ENCODE results near the gene PHACTR1.

PHACTR1 gene

DNA sequence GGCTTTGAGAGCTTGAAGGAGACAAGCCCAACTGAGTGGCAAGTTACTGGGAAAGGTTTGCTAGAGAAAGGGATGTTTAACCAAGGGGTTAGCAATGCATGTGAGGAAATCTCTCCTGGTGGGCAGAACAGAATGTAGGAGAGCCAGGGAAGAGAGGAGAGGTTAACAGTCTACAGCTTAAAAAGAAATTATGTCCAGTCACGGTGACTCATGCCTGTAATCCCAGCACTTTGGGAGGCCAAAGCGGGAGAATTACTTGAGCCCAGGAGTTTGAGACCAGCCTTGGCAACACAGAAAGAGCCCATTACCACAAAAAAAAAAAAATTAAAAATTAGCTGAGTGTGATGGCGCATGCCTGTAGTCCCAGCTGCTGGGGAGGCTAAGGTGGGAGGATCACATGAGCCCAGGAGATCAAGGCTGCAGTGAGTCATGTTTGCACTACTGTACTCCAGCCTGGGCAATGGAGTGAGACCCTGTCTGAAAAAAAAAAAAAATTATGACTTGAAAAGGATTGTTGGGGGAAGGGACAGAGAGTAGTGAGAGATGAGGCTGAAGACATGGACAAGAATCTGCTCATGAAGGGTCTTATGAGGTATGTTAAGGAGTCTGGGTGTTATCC, 346.8 kb downstream of the PHACTR1 start:
- DNase-seq (ENCODE audit: low read depth in 3 of 3, low spot score in 1 of 3): no peak

- no peak for DNase-seq (ENCODE audit: low read depth in 3 of 3, low spot score in 1 of 3)
Observed at GRCh38 chr6:13065581-13065980, 349.0 kb downstream of the PHACTR1 start.

DNA sequence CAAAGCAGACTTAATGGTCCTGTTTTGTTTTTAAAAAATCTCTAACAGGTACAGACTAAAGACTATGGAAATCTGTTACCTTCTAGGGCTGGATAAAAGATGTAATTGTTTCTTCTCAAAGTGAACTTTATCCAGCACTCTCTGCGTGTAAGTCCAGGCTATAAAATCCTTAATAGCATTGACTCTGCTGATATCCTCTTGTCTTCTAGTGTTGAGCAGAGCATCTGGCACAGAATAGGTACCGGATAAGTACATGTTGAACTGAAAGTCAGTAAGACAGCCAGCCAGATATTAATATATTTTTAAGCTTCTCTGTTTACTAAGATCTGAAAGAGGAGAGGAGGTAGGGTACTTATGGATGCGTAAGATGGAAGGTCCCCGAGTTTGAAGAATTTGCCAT, 349.5 kb downstream of the PHACTR1 start:
- no peak for DNase-seq (ENCODE audit: low read depth in 3 of 3, low spot score in 1 of 3)

DNA sequence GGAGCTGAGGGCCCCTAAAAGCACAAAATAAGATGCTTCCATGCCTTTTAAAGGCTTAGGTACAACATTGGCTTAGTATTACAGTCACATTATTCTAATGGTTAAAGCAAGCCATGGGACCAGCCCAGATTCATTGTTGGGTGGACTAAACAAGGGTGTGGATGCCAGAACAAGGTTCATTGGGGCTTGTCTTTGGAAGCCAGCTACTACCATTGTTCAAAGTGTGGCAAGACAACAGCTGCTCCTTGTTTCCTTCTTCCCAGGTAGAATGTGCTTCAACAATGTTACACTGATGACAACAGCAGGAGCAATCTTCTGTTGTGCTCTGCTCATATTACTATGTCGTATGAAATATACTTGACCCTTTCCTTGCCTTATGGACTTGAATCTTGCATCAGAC, 350.3 kb downstream of the PHACTR1 start:
- DNase-seq (ENCODE audit: low read depth in 3 of 3, low spot score in 1 of 3): no peak

DNA sequence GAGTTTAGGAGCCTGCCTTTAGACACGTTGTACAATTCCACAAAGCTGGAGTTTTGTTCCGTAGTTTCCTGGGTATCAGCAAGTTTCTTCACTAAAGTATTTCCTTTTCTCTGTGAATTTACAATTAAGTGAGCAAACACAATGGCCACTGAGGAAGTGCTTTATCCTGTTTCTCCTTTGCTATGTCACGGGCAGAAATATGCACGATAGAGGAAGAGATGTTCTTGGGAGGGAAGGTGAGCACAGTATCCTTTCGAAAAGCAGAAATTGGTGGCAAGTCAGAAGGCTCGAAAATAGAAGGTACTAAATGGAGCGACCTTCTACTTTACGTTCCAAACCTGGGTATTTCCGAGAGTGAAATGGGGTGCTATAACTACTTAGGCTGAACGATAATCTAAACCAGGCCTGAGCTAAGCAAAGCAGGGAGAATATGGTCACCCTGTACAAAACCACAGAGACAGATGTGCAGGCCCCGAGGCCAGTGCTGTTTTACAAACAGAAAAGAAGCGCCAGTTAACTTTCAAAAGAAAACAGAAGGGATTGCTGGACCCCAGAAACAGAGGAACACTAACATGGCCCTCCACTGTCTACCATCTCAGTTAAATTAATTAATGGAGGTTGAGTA, 352.1 kb downstream of the PHACTR1 start:
- DNase-seq (ENCODE audit: low read depth in 3 of 3, low spot score in 1 of 3): no peak

DNA sequence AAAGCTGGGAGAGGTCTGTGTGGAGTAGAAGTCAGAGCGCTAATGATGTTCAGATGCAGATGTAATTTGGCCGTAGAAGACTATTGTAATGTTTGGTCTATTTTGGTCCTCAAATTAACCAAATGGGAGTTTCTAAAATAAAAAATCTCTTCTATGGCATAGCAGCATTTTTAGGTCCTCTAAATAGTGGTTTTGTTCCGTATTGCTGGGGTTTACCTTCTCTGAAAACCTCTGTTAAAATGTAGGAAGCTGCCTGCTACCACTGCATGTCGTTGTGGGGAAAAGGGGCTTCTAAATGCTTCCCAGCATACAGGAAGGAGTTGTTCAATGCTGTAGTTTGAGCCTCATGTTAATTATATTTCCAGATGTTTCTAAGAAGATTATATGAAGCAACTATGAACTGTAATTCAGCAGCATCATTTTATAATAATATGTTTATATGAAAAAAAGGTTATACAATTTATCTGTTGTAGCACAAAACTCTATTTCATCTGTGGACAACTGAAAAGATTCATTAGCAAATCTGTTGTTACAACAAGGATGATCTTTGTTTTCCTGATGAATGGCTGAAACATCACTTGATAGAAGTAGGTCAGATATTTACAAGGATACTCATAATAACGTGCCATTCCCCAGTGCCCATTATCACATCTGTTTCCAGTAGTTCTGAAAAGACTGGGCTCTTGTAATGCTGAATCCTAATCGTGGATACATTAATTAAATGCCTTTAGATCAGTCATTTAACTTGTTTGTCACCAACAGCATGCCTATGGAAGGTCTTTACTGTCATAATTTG, 355.2 kb downstream of the PHACTR1 start:
- DNase-seq (ENCODE audit: low read depth in 3 of 3, low spot score in 1 of 3): no peak

- DNase-seq (ENCODE audit: low read depth in 3 of 3, low spot score in 1 of 3): no peak
Observed at GRCh38 chr6:13072686-13073347, 356.2 kb downstream of the PHACTR1 start.

DNA sequence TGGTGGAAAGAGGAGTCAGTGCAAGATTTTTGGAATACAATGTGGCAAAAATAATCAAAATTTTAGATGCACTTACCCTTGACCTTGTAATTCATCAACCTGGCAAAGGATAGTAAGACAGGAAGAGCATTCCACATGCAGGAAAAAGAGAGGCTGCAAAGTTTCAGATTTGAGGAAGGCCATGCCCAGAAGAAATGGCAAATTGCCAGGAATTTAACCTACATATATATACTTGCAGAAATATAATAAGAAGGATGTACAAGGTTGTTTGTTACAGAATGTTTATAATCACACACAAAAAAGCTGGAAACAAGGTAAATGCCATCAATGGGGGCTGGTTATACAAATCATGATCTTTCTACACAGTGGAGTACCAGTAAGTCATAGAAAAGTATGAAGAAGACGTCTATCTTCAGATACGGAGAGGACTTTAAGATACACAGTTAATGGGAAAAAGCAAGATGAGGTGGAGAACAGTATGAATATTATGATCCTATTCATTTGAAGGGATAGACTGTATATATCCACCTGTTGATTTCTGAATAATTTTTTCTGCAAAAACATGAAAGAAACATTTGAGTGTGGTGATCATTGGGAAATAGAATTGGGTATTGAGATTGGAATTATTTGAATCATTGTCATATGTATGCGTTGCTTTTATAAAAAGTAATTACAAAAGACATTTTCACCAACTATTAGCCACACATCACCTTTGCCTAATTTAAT, 358.0 kb downstream of the PHACTR1 start:
- DNase-seq (ENCODE audit: low read depth in 3 of 3, low spot score in 1 of 3): no peak

DNA sequence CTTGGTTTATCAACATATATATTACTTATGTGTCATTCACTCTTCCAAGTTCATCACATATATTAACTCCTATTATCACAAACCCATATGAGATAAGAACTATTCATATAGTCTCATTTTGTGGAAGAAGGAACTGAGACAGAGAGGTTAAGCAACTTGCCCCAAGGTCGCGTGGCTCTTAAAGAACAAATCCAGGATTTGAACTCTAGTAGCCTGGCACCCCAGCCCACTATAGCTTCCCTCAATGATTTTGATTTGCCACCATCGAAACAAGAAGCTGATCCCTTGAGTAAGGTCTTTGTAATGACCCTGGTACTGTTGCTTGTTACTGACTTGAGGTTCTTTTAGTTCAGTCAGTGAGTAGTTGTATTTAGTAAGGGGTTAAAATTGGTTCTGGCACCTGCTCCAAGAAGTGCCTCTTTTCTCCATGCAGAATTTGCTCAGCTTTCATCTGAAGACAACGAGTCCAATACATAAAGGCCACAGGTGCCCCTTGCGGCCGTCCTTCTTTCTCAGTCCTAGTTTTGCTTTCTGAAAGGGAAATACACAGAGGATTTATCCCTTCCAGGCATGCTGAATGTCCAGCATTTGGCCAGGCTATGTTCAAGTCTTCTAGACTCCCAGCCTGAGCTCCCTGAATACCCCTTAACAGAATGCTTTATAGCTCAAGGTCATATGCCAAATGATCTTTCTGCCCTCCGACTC, 358.7 kb downstream of the PHACTR1 start:
- no peak for DNase-seq (ENCODE audit: low read depth in 3 of 3, low spot score in 1 of 3)

GRCh38 chr6:13076575-13076974, 360.0 kb downstream of the PHACTR1 start:
- no peak for DNase-seq (ENCODE audit: low read depth in 3 of 3, low spot score in 1 of 3)

DNA sequence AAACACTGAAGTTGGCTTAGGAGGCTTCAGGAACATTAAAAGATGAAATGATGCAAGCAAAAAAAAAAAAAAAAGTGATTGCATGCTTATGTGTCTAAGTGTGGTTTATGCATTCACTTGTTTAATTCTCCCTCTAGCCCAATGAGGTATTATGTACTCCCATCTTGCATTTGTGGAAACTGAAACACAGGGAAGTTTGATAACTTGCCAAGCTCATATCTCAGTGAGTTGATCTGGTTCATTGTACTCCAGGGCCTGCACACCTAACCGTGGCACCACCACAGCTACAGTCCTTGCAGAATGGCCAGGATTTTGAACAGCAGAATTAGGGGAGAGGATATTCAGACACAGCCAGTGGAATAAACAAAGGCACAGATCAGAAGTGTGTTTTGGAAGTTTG, 360.6 kb downstream of the PHACTR1 start:
- no peak for DNase-seq (ENCODE audit: low read depth in 3 of 3, low spot score in 1 of 3)

- DNase-seq (ENCODE audit: low read depth in 3 of 3, low spot score in 1 of 3): no peak
Observed at GRCh38 chr6:13079096-13079723, 362.6 kb downstream of the PHACTR1 start.

GRCh38 chr6:13080462-13081188, 364.1 kb downstream of the PHACTR1 start:
- DNase-seq (ENCODE audit: low read depth in 3 of 3, low spot score in 1 of 3): no peak

GRCh38 chr6:13081189-13081563, 364.6 kb downstream of the PHACTR1 start:
- DNase-seq (ENCODE audit: low read depth in 3 of 3, low spot score in 1 of 3): no peak

- no peak for DNase-seq (ENCODE audit: low read depth in 3 of 3, low spot score in 1 of 3)
Observed at GRCh38 chr6:13089296-13089994, 372.9 kb downstream of the PHACTR1 start.

DNA sequence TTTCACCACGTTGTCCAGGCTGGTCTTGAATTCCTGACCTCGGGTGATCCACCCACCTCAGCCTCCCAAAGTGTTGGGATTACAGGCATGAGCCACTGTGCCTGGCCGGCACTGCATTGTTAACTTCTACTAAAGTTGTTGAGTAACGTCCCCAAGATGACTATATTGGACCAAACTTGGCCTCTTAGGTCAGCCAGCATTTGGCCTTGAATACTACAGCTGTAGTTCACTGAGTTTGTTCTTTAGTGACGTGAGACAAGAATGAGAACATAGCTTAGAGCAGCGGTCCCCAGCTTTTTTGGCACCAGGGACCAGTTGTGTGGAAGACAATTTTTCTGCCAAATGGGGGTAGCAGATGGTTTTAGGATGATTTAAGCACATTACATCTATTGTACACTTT, 374.6 kb downstream of the PHACTR1 start:
- no peak for DNase-seq (ENCODE audit: low read depth in 3 of 3, low spot score in 1 of 3)

DNA sequence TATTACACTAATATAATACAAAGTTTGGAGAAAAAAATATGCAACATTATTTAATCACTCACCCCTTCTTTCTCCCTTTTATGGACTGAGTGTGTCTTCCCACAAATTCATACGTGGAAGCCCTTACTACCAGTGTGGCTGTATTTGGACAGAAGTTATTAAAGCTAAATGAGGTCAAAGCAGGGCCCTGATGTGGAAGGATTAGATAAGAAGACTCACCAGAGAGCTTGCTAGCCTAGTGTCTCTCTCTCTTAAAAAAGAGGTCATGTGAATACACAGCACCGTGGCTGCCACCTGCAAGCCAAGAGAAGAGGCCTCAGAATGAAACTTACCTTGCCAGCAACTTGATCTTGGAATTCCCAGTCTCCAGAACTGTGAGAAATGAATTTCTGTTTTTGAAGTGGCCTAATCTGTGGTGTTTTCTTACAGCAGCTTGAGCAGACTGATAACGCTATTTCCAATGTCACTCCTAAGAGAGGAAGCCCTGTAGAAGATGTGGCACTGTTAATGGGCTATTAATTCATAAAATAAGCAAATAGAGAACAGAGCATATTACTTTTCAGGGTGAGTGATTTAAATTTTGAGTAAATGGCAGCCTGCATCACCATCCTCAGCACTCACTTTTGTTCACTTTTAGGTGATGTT, 378.3 kb downstream of the PHACTR1 start:
- no peak for DNase-seq (ENCODE audit: low read depth in 3 of 3, low spot score in 1 of 3)

DNA sequence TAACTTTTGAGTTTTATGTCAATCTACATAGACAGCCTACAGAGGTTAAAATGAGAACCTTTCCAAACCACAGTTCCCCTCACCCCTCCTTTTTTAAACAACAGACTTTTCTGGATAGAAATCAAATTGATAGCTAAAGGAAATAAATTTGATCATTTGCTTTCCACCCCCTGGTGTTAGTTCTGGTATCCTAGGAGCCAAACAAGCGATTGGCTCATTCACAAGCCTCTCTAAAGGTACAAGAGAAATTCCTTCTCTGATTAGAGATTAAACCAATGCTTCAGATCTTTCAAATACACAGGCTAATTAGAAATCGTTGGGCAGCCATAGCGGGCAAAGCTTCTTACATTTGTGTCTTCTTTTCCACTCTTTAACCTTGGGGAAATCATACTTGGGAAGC, 379.5 kb downstream of the PHACTR1 start:
- DNase-seq (ENCODE audit: low read depth in 3 of 3, low spot score in 1 of 3): no peak

Measured in stimulated activated CD4-positive, alpha-beta T cell treated with anti-CD3 and anti-CD28 coated beads, TNF-alpha, amount 100 ng/mL, for 1 hour (primary cell).